T47D (cell line): ENCODE measurements around the gene SULT1B1.
"Not testable (repeated sequence)": the region's sequence is repeated elsewhere in the genome, so short reads cannot be mapped to it uniquely, and the experiment has no call there.

Experiments used
- DNase-seq, 2 experiments: peaks; one replicate each; pipeline versions ENCODE4 v3.0.0 to v3.0.0-alpha.2; 2011 to 2012; ENCODE audit warnings: low read depth in 1 of 2, low spot score in 1 of 2
- JUND ChIP-seq: IDR thresholded peaks from 2 replicates; pipeline ENCODE4 v1.6.1; 2012; ENCODE audit warnings: low read depth
- in situ Hi-C: cut with HindIII; loops from 2 replicates; pipeline ENCODE4 v1.10.0; 2016; ENCODE audit warnings: low sequenced_read_pairs, low pct_unique_long_range_greater_than_20kb

SULT1B1 gene

GRCh38 chr4:69760455-69760854 lies at the start of gene SULT1B1:
Gene SULT1B1 (minus strand): TSS chr4:69760620. CDS start chr4:69755217, 5,403 bp downstream.
- no peak for TF ChIP-seq JUND
- in situ Hi-C loops = no loop called here
- DNase-seq = no peak

- in situ Hi-C loops = no loop called here
- TF ChIP-seq JUND = no peak
- no peak for DNase-seq
Observed at GRCh38 chr4:69800599-69800998, 40.2 kb upstream of the SULT1B1 start.

GRCh38 chr4:69799337-69799736 lies 38.9 kb upstream of the SULT1B1 start:
- in situ Hi-C loops = no loop called here
- no peak for TF ChIP-seq JUND
- no peak for DNase-seq

- no peak for TF ChIP-seq JUND
- DNase-seq = no peak
- in situ Hi-C loops = no loop called here
Observed at GRCh38 chr4:69793732-69794131, 33.3 kb upstream of the SULT1B1 start.

GRCh38 chr4:69787879-69788278 lies 27.5 kb upstream of the SULT1B1 start:
- no peak for TF ChIP-seq JUND
- DNase-seq = no peak
- in situ Hi-C loops = no loop called here

GRCh38 chr4:69786547-69786946 lies 26.1 kb upstream of the SULT1B1 start:
- no peak for TF ChIP-seq JUND
- no peak for DNase-seq
- in situ Hi-C loops = no loop called here

GRCh38 chr4:69785211-69785831 lies 24.9 kb upstream of the SULT1B1 start:
- in situ Hi-C loops = no loop called here
- DNase-seq = no peak
- TF ChIP-seq JUND = no peak

GRCh38 chr4:69782651-69783310 lies 22.4 kb upstream of the SULT1B1 start:
- no peak for TF ChIP-seq JUND
- no peak for DNase-seq
- in situ Hi-C loops = no loop called here

GRCh38 chr4:69781458-69782418 lies 21.3 kb upstream of the SULT1B1 start:
- in situ Hi-C loops = no loop called here
- no peak for DNase-seq
- no peak for TF ChIP-seq JUND

GRCh38 chr4:69780141-69780540 lies 19.7 kb upstream of the SULT1B1 start:
- DNase-seq = no peak
- TF ChIP-seq JUND = no peak
- in situ Hi-C loops = no loop called here

- in situ Hi-C loops = no loop called here
Observed at GRCh38 chr4:69776696-69777095, 16.3 kb upstream of the SULT1B1 start.

GRCh38 chr4:69775321-69775867 lies 15.0 kb upstream of the SULT1B1 start:
- in situ Hi-C loops = no loop called here
- TF ChIP-seq JUND = no peak
- DNase-seq = no peak

More at GRCh38 chr4:69776696-69777095, 16.3 kb upstream of the SULT1B1 start:
- DNase-seq = no peak
- TF ChIP-seq JUND = no peak

- DNase-seq = no peak
- TF ChIP-seq JUND = no peak
- in situ Hi-C loops = no loop called here
Observed at GRCh38 chr4:69773484-69773883, 13.1 kb upstream of the SULT1B1 start.

- in situ Hi-C loops, DNase-seq: not testable (repeated sequence)
Observed at GRCh38 chr4:69768554-69768953, 8.1 kb upstream of the SULT1B1 start.
